Osteocyte (in vitro differentiated cells): ENCODE results near the gene GPD2. TPM values are rescaled to one million over a fixed set of nuclear protein-coding genes. Genes with fewer than 3 reads are reported as not detected.

Experiments used
- DNase-seq: peaks from one replicate; pipeline ENCODE4 v3.0.0; 2021; ENCODE audit warnings: mixed read lengths; ENCODE audit not compliant: unreplicated experiment; ENCODE audit errors: extremely low spot score
- H3K27ac Mint-ChIP-seq: one replicate; pipeline ENCODE4 v1.8.0; 2021; ENCODE audit warnings: mild to moderate bottlenecking, mixed read lengths; ENCODE audit not compliant: unreplicated experiment
- H3K27me3 Mint-ChIP-seq: one replicate; pipeline ENCODE4 v1.8.0; 2021; ENCODE audit warnings: mixed read lengths; ENCODE audit not compliant: unreplicated experiment
- H3K36me3 Mint-ChIP-seq: one replicate; pipeline ENCODE4 v1.8.0; 2021; ENCODE audit warnings: mixed read lengths; ENCODE audit not compliant: unreplicated experiment
- H3K4me1 Mint-ChIP-seq: one replicate; pipeline ENCODE4 v1.8.0; 2021; ENCODE audit warnings: mixed read lengths; ENCODE audit not compliant: unreplicated experiment
- H3K4me3 Mint-ChIP-seq: one replicate; pipeline ENCODE4 v1.8.0; 2021; ENCODE audit warnings: mild to moderate bottlenecking, moderate library complexity, mixed read lengths; ENCODE audit not compliant: unreplicated experiment
- H3K9me3 Mint-ChIP-seq: one replicate; pipeline ENCODE4 v1.8.0; 2021; ENCODE audit warnings: mixed read lengths; ENCODE audit not compliant: unreplicated experiment
- CTCF ChIP-seq: fragments of 200-600 bp; sonication (generic); IDR thresholded peaks from 2 replicates; pipeline ENCODE4 v1.5.0; 2021; ENCODE audit warnings: antibody characterized with exemption, mild to moderate bottlenecking, moderate library complexity
- total RNA-seq: library from RNA; stranded (reverse); gene quantifications from 2 replicates; pipeline ENCODE4 v1.2.1, GENCODE V29; 2021

The GPD2 gene
- total RNA-seq, 1 donor from 2014 or later = 21.8 TPM

- no peak for TF ChIP-seq CTCF
- Mint-ChIP-seq H3K9me3 (no peaks in the 10 kb centered on the region), H3K36me3 (peaks cover 4% of the 10 kb centered on the region), H3K4me3 (no peak overlapping the region), H3K27me3 (no peaks in the 10 kb centered on the region), H3K4me1 (peaks cover 6% of the 10 kb centered on the region), H3K27ac (no peak overlapping the region)
- no peak for DNase-seq
These were observed 128.0 kb downstream of the GPD2 start for GRCh38 chr2:156563994-156564753.

- no peak overlapping the region for H3K27ac Mint-ChIP-seq
- peaks cover 10% of the 10 kb centered on the region for H3K36me3 Mint-ChIP-seq
- DNase-seq = no peak
- H3K27me3 Mint-ChIP-seq = no peaks in the 10 kb centered on the region
- no peak for TF ChIP-seq CTCF
- peaks cover 6% of the 10 kb centered on the region for H3K4me1 Mint-ChIP-seq
- H3K9me3 Mint-ChIP-seq = no peaks in the 10 kb centered on the region
- H3K4me3 Mint-ChIP-seq = no peak overlapping the region
These were observed 129.0 kb downstream of the GPD2 start for GRCh38 chr2:156565066-156565710.

GRCh38 chr2:156573710-156574109 is 137.5 kb downstream of the GPD2 start:
- peaks cover 5% of the 10 kb centered on the region for H3K4me1 Mint-ChIP-seq
- H3K9me3 Mint-ChIP-seq = no peaks in the 10 kb centered on the region
- H3K36me3 Mint-ChIP-seq = peaks cover 40% of the 10 kb centered on the region
- no peak for DNase-seq
- H3K4me3 Mint-ChIP-seq = no peak overlapping the region
- H3K27me3 Mint-ChIP-seq = no peaks in the 10 kb centered on the region
- H3K27ac Mint-ChIP-seq = no peak overlapping the region
- no peak for TF ChIP-seq CTCF

GRCh38 chr2:156574112-156574511 is 137.9 kb downstream of the GPD2 start:
- no peak for TF ChIP-seq CTCF
- Mint-ChIP-seq H3K4me1 (peaks cover 5% of the 10 kb centered on the region), H3K9me3 (no peaks in the 10 kb centered on the region), H3K27me3 (no peaks in the 10 kb centered on the region), H3K27ac (no peak overlapping the region), H3K4me3 (no peak overlapping the region), H3K36me3 (peaks cover 39% of the 10 kb centered on the region)
- no peak for DNase-seq

- no peak for TF ChIP-seq CTCF
These were observed 139.8 kb downstream of the GPD2 start for GRCh38 chr2:156576005-156576404.

More at GRCh38 chr2:156576005-156576404, 139.8 kb downstream of the GPD2 start:
- peaks cover 36% of the 10 kb centered on the region for H3K36me3 Mint-ChIP-seq
- no peaks in the 10 kb centered on the region for H3K27me3 Mint-ChIP-seq
- H3K9me3 Mint-ChIP-seq = no peaks in the 10 kb centered on the region
- H3K4me3 Mint-ChIP-seq = no peak overlapping the region
- H3K27ac Mint-ChIP-seq = no peak overlapping the region
- DNase-seq = no peak
- peaks cover 5% of the 10 kb centered on the region for H3K4me1 Mint-ChIP-seq
